Heart left ventricle (tissue), 16 donors: Measurements from ENCODE around the gene SERTAD2. TPM values are rescaled to one million over a fixed set of nuclear protein-coding genes. Genes with fewer than 3 reads are reported as not detected.
A peak's percentile ranks its signal among the peaks of the same experiment; 100 is the strongest.

Experiments used
- ATAC-seq, 4 donors: fragments of 200-7000 bp; cut with Tn5 transposase; one replicate each; pipeline ENCODE4 v1.9.1; 2020 to 2022; ENCODE audit warnings: moderate library complexity in 4 of 4, mild to moderate bottlenecking in 3 of 4, moderate number of reproducible peaks in 1 of 4
- DNase-seq, 5 donors: peaks; one replicate each; pipeline ENCODE4 v3.0.0-alpha.2; 2020
- H3K27ac ChIP-seq, 12 donors: fragments of 200-600 bp; sonication (generic) in 4 of 12; one replicate each; pipeline versions ENCODE4 v1.5.0 to v1.8.0; 2016 to 2022; ENCODE audit warnings: mild to moderate bottlenecking in 2 of 12
- H3K27me3 ChIP-seq, 9 donors: fragments of 200-600 bp; sonication (generic) in 2 of 9; one replicate each; pipeline versions ENCODE4 v1.5.1 to v1.8.0; 2016 to 2022; ENCODE audit warnings: mild to moderate bottlenecking in 3 of 9
- H3K36me3 ChIP-seq, 9 donors: fragments of 200-600 bp; sonication (generic) in 2 of 9; one replicate each; pipeline versions ENCODE4 v1.5.0 to v1.8.0; 2018 to 2022; ENCODE audit warnings: mild to moderate bottlenecking in 2 of 9
- H3K4me1 ChIP-seq, 12 donors: fragments of 200-600 bp; sonication (generic) in 4 of 12; one replicate each; pipeline versions ENCODE4 v1.5.0 to v1.8.0; 2016 to 2022; ENCODE audit warnings: mild to moderate bottlenecking in 3 of 12
- H3K4me3 ChIP-seq, 12 donors: fragments of 200-600 bp; sonication (generic) in 4 of 12; one replicate each; pipeline versions ENCODE4 v1.5.0 to v1.8.0; 2017 to 2022; ENCODE audit warnings: mild to moderate bottlenecking in 9 of 12, moderate library complexity in 4 of 12
- H3K9me3 ChIP-seq, 12 donors: fragments of 200-600 bp; sonication (generic) in 4 of 12; one replicate each; pipeline versions ENCODE4 v1.5.0 to v1.8.0; 2016 to 2022; ENCODE audit warnings: mild to moderate bottlenecking in 1 of 12
- CTCF ChIP-seq, 12 donors: fragments of 200-600 bp; sonication (generic) in 4 of 12; IDR thresholded peaks; one replicate each; pipeline versions ENCODE4 v1.5.0 to v1.8.0; 2018 to 2022; ENCODE audit warnings: antibody characterized with exemption in 12 of 12, mild to moderate bottlenecking in 5 of 12
- POLR2A ChIP-seq, 2 donors: fragments of 450-650 bp; IDR thresholded peaks; one replicate each; pipeline ENCODE4 v1.6.1; 2017; ENCODE audit warnings: antibody characterized with exemption in 2 of 2, mild to moderate bottlenecking in 2 of 2, moderate library complexity in 2 of 2
- WGBS, 4 donors: extraction: QIAGEN DNeasy Blood & Tissue Kit in 2 of 4; methylation state at CpG; one replicate each; pipeline versions ENCODE4 v1.1.5 to v1.1.7; 2013 to 2018; 5-methylcytosine and 5-hydroxymethylcytosine counted together
- intact Hi-C, 10 donors: fragments of 100-400 bp; cut with DNase I; formaldehyde crosslinking; loops; one replicate each; pipeline versions ENCODE4 v1.11.1 to v1.14.2; 2022
- polyA plus RNA-seq, 2 donors: library from polyadenylated mRNA; stranded (reverse); fragments of 200-250 nt; gene quantifications; one replicate each; pipeline ENCODE4 v1.2.3, GENCODE V29; 2013
- total RNA-seq, 9 donors: library from RNA; depleted of rRNA in 2 of 9; stranded (reverse); fragments of >200 nt in 2 of 9; fragmentation: NEBNext Ultra II Directional in 3 of 9; extraction: Animal tissue kit (Norgen Biotek cat#: 25700) in 3 of 9; gene quantifications; one replicate each; pipeline versions ENCODE4 v1.1.0 to v1.2.4, GENCODE V29; 2016 to 2023
- donor health status: ischemic (EF 13 %, LVEDD 7.1; RV severe dilation, severe dysfunction).
- donor health status: healthy with polysubstance abuse.
- donor health status: DM: no; HTN: yes; CAD: no.
- donor health status: DM: no; HTN: no; CAD: no.
- donor health status: ischemic (EF 25% LVEDD 6.9; RV normal size, moderate dysfunction).
- donor health status: ischemic (EF 25% LVEDD 5.7; RV mildly dilated, moderate dysfunction).
- donor health status: healthy.
- donor health status: DM: yes; HTN: yes; CAD: no.
- donor health status: ischemic (EF 35%, LVEDD 5.7; RV mildly dilated, moderate dysfunction).
- donor health status: nonischemic (EF 11% LVEDD 7.7; RV severe dilation, severe dysfunction).
- donor health status: DM: yes; HTN: yes; CAD: no.
- donor health status: PGD.
- donor health status: ischemic (EF 29% LVEDD 5.4; RV normal size, mild dysfunction).
- donor health status: nonischemic (EF 23%, LVEDD 6.1; RV moderate dilation, normal function).

Gene SERTAD2
- total and polyA plus RNA-seq, 11 donors: 5.1 to 21.6 (median 15.5) TPM

- intact Hi-C loops: no loop called here
These were observed 23.0 kb downstream of the SERTAD2 start for GRCh38 chr2:64630752-64631151.

GRCh38 chr2:64629875-64630274 lies 23.8 kb downstream of the SERTAD2 start:
- Histone ChIP-seq H3K36me3 (peaks cover 0 to 36% (median 25%) of the 10 kb centered on the region in 9 donors), H3K9me3 (no peaks in the 10 kb centered on the region), H3K4me1 (peaks cover 0 to 11% (median 3%) of the 10 kb centered on the region in 12 donors), H3K27ac (no peak overlapping the region), H3K4me3 (no peak overlapping the region), H3K27me3 (no peaks in the 10 kb centered on the region)
- WGBS, 4 donors: 85 to 91% (median 88%) methylated on average over 7 of the region's 7 CpGs
- DNase-seq: no peak
- no peak for TF ChIP-seq CTCF (IDR thresholded peaks at IDR 0.05)
- TF ChIP-seq POLR2A (IDR thresholded peaks at IDR 0.05): no peak
- intact Hi-C loops: no loop called here
- no peak for ATAC-seq

More at GRCh38 chr2:64630752-64631151, 23.0 kb downstream of the SERTAD2 start:
- TF ChIP-seq POLR2A (IDR thresholded peaks at IDR 0.05) (no peak), CTCF (IDR thresholded peaks at IDR 0.05) (no peak)
- H3K4me1 ChIP-seq: peaks cover 0 to 12% (median 3%) of the 10 kb centered on the region in 12 donors
- H3K27ac ChIP-seq: no peak overlapping the region
- WGBS, 4 donors: 90 to 94% (median 94%) methylated on average over 10 of the region's 10 CpGs
- H3K27me3 ChIP-seq: no peaks in the 10 kb centered on the region
- H3K36me3 ChIP-seq: peaks cover 0 to 45% (median 34%) of the 10 kb centered on the region in 9 donors
- no peaks in the 10 kb centered on the region for H3K9me3 ChIP-seq
- no peak overlapping the region for H3K4me3 ChIP-seq
- ATAC-seq: no peak
- peak in 1 of 5 donors; percentile 25 for DNase-seq

- no peaks in the 10 kb centered on the region for H3K9me3 ChIP-seq
- peak in 3 of 4 donors; percentile 30 to 56 (median 44) for ATAC-seq
- intact Hi-C loops: no loop called here
- peak overlapping the region in 1 of 12 donors; percentile 11 for H3K27ac ChIP-seq
- no peaks in the 10 kb centered on the region for H3K27me3 ChIP-seq
- H3K36me3 ChIP-seq: peaks cover 0 to 31% (median 20%) of the 10 kb centered on the region in 9 donors
- H3K4me1 ChIP-seq: peaks cover 0 to 11% (median 1%) of the 10 kb centered on the region in 12 donors
- peak in 1 of 5 donors; percentile 25 for DNase-seq
- WGBS, 4 donors: 68 to 72% (median 71%) methylated on average over 10 of the region's 10 CpGs
- TF ChIP-seq CTCF (IDR thresholded peaks at IDR 0.05) (no peak), POLR2A (IDR thresholded peaks at IDR 0.05) (no peak)
- no peak overlapping the region for H3K4me3 ChIP-seq
These were observed 24.4 kb downstream of the SERTAD2 start for GRCh38 chr2:64629329-64629781.

GRCh38 chr2:64627860-64628841 lies 25.6 kb downstream of the SERTAD2 start:
- 85 to 96% (median 91%) methylated on average over 14 of the region's 14 CpGs for WGBS, 4 donors
- ATAC-seq (no peak), DNase-seq (no peak)
- peak overlapping the region in 1 of 12 donors; percentile 11 for H3K27ac ChIP-seq
- peaks cover 0 to 11% (median 0%) of the 10 kb centered on the region in 12 donors for H3K4me1 ChIP-seq
- H3K4me3 ChIP-seq: no peak overlapping the region
- intact Hi-C loops: no loop called here
- H3K27me3 ChIP-seq: no peaks in the 10 kb centered on the region
- TF ChIP-seq POLR2A (IDR thresholded peaks at IDR 0.05): no peak
- TF ChIP-seq CTCF (IDR thresholded peaks at IDR 0.05): no peak
- H3K36me3 ChIP-seq: peaks cover 0 to 19% (median 8%) of the 10 kb centered on the region in 9 donors
- H3K9me3 ChIP-seq: no peaks in the 10 kb centered on the region
